Naive thymus-derived CD8-positive, alpha-beta T cell (primary cell): ENCODE data around the gene CACNA1G. TPM values are rescaled to one million over a fixed set of nuclear protein-coding genes. Genes with fewer than 3 reads are reported as not detected.

ENCODE experiments used
- ATAC-seq, 2 donors: fragments of 150-1000 bp; cut with Tn5 transposase in 1 of 2; sonication (Bioruptor Pico), chemical (Tn5 transposase) in 1 of 2; 1 replicate in 1 of 2; 2 replicates in 1 of 2; pipeline ENCODE4 v1.10.0; 2021; ENCODE audit warnings: mild to moderate bottlenecking in 2 of 2, moderate library complexity in 2 of 2
- POLR2A ChIA-PET: fragments of 350-600 bp; sonication (Branson Sonifier 250); formaldehyde crosslinking; loops from one replicate; lab custom pipeline; 2021; ENCODE audit warnings: antibody characterized with exemption; lab: Charles Lee
- DNase-seq, 10 donors: peaks; one replicate each; pipeline versions ENCODE4 v3.0.0 to v3.0.0-alpha.2; 2020 to 2022
- H3K27ac Mint-ChIP-seq, 10 donors: one replicate each; pipeline ENCODE4 v1.8.0; 2020 to 2022; ENCODE audit warnings: mild to moderate bottlenecking in 10 of 10, mixed read lengths in 10 of 10, moderate library complexity in 4 of 10, inconsistent platforms in 1 of 10
- H3K27me3 Mint-ChIP-seq, 5 donors: one replicate each; pipeline ENCODE4 v1.8.0; 2021 to 2022; ENCODE audit warnings: mixed read lengths in 5 of 5
- H3K36me3 Mint-ChIP-seq, 3 donors: one replicate each; pipeline ENCODE4 v1.8.0; 2020 to 2022; ENCODE audit warnings: mixed read lengths in 3 of 3, mild to moderate bottlenecking in 2 of 3, inconsistent platforms in 1 of 3
- H3K4me1 Mint-ChIP-seq, 4 donors: one replicate each; pipeline ENCODE4 v1.8.0; 2021 to 2022; ENCODE audit warnings: mixed read lengths in 4 of 4
- H3K4me3 Mint-ChIP-seq, 10 donors: one replicate each; pipeline ENCODE4 v1.8.0; 2020 to 2022; ENCODE audit warnings: mild to moderate bottlenecking in 10 of 10, mixed read lengths in 10 of 10, moderate library complexity in 6 of 10, inconsistent platforms in 1 of 10
- H3K9me3 Mint-ChIP-seq, 9 donors: one replicate each; pipeline ENCODE4 v1.8.0; 2020 to 2022; ENCODE audit warnings: mixed read lengths in 9 of 9, mild to moderate bottlenecking in 3 of 9, inconsistent platforms in 1 of 9, moderate library complexity in 1 of 9
- polyA plus RNA-seq, 3 donors: library from polyadenylated mRNA; unstranded; fragments of 300-500 nt; fragmentation: Illumina TruSeq; gene quantifications; one replicate each; pipeline ENCODE4 v1.2.3, GENCODE V29; 2021
- total RNA-seq, 8 experiments: library from RNA in 2 of 8; stranded (reverse) in 2 of 8; gene quantifications; one replicate each; pipeline ENCODE4 v1.2.3 and lab custom pipeline; 2021 to 2026

Gene CACNA1G
- total and polyA plus RNA-seq, 5 experiments from 2014 or later, result 0.05 TPM; not detected in 4

GRCh38 chr17:50542795-50543774, 17.4 kb upstream of the CACNA1G start:
- peaks cover 12 to 34% (median 28%) of the 10 kb centered on the region in 4 donors for H3K4me1 Mint-ChIP-seq
- peaks cover 0 to 12% (median 6%) of the 10 kb centered on the region in 5 donors for H3K27me3 Mint-ChIP-seq
- H3K36me3 Mint-ChIP-seq, result no peaks in the 10 kb centered on the region
- H3K27ac Mint-ChIP-seq, result peak overlapping the region in 4 of 10 donors; percentile 37 to 76 (median 64)
- peak overlapping the region; percentile 79 to 95 (median 86) for H3K4me3 Mint-ChIP-seq
- no peak for ATAC-seq
- no peak for DNase-seq
- POLR2A ChIA-PET, result interaction anchor here (1.4 kb wide), 1 partner anchor 64 kb away, joined by 5 read pairs; no protein-coding TSS in a partner anchor
- no peaks in the 10 kb centered on the region for H3K9me3 Mint-ChIP-seq

GRCh38 chr17:50544516-50544915, 16.0 kb upstream of the CACNA1G start:
- DNase-seq (no peak), ATAC-seq (no peak)
- no peaks in the 10 kb centered on the region for H3K9me3 Mint-ChIP-seq
- peaks cover 12 to 34% (median 30%) of the 10 kb centered on the region in 4 donors for H3K4me1 Mint-ChIP-seq
- H3K36me3 Mint-ChIP-seq, result no peaks in the 10 kb centered on the region
- peak overlapping the region in 3 of 10 donors; percentile 26 to 50 (median 34) for H3K27ac Mint-ChIP-seq
- POLR2A ChIA-PET, result no interaction called here
- peak overlapping the region in 6 of 10 donors; percentile 22 to 66 (median 40) for H3K4me3 Mint-ChIP-seq
- peaks cover 0 to 12% (median 6%) of the 10 kb centered on the region in 5 donors for H3K27me3 Mint-ChIP-seq

- peak overlapping the region in 2 of 10 donors; percentile 10 to 39 for H3K4me3 Mint-ChIP-seq
- H3K36me3 Mint-ChIP-seq, result peaks cover 0 to 3% (median 0%) of the 10 kb centered on the region in 3 donors
- H3K27ac Mint-ChIP-seq, result no peak overlapping the region
- no peak for DNase-seq
- peaks cover 0 to 12% (median 6%) of the 10 kb centered on the region in 5 donors for H3K27me3 Mint-ChIP-seq
- POLR2A ChIA-PET, result interaction anchor here (1.1 kb wide), 1 partner anchor 14 kb away, joined by 3 read pairs; no protein-coding TSS in a partner anchor
- peaks cover 13 to 34% (median 30%) of the 10 kb centered on the region in 4 donors for H3K4me1 Mint-ChIP-seq
- no peaks in the 10 kb centered on the region for H3K9me3 Mint-ChIP-seq
- ATAC-seq, result no peak
Observed at GRCh38 chr17:50545311-50545710, 15.2 kb upstream of the CACNA1G start.

- Mint-ChIP-seq H3K4me3 (peak overlapping the region in 9 of 10 donors; percentile 52 to 81 (median 76)), H3K36me3 (peaks cover 0 to 5% (median 0%) of the 10 kb centered on the region in 3 donors), H3K4me1 (peaks cover 14 to 27% (median 25%) of the 10 kb centered on the region in 4 donors), H3K27me3 (peaks cover 0 to 12% (median 6%) of the 10 kb centered on the region in 5 donors), H3K27ac (peak overlapping the region in 9 of 10 donors; percentile 13 to 81 (median 58)), H3K9me3 (no peaks in the 10 kb centered on the region)
- DNase-seq, result no peak
- no peak for ATAC-seq
- POLR2A ChIA-PET, result interaction anchor here (0.6 to 0.7 kb wide), 2 partner anchors 81 to 304 kb away, joined by 3 read pairs; no protein-coding TSS in a partner anchor
Observed at GRCh38 chr17:50546701-50547034, 13.8 kb upstream of the CACNA1G start.

- peak; percentile 83 to 89 for ATAC-seq
- Mint-ChIP-seq H3K27me3 (peaks cover 0 to 12% (median 6%) of the 10 kb centered on the region in 5 donors), H3K27ac (peak within 1 kb of the TSS; percentile 43 to 88 (median 70)), H3K4me1 (peaks cover 13 to 23% (median 23%) of the 10 kb centered on the region in 4 donors), H3K9me3 (no peaks in the 10 kb centered on the region), H3K4me3 (peak within 1 kb of the TSS; percentile 72 to 85 (median 78)), H3K36me3 (peaks cover 0 to 5% (median 0%) of the 10 kb centered on the region in 3 donors)
- peak; percentile 77 to 92 (median 82) for DNase-seq
- POLR2A ChIA-PET, result interaction anchor here (0.6 kb wide), 1 partner anchor 304 kb away, joined by 3 read pairs; no protein-coding TSS in a partner anchor
Observed at GRCh38 chr17:50547035-50547735, 13.3 kb upstream of the CACNA1G start, which contains the start of gene SPATA20. SPATA20 (plus strand) TSS chr17:50547174; CDS start chr17:50547209, 35 bp downstream.

GRCh38 chr17:50547736-50548083, 12.8 kb upstream of the CACNA1G start:
- ATAC-seq (no peak), DNase-seq (no peak)
- H3K9me3 Mint-ChIP-seq, result no peaks in the 10 kb centered on the region
- POLR2A ChIA-PET, result no interaction called here
- peak overlapping the region; percentile 72 to 85 (median 78) for H3K4me3 Mint-ChIP-seq
- H3K4me1 Mint-ChIP-seq, result peaks cover 10 to 18% (median 18%) of the 10 kb centered on the region in 4 donors
- peak overlapping the region in 8 of 10 donors; percentile 43 to 88 (median 62) for H3K27ac Mint-ChIP-seq
- peaks cover 0 to 5% (median 0%) of the 10 kb centered on the region in 3 donors for H3K36me3 Mint-ChIP-seq
- H3K27me3 Mint-ChIP-seq, result peaks cover 0 to 12% (median 6%) of the 10 kb centered on the region in 5 donors

GRCh38 chr17:50548831-50549230, 11.7 kb upstream of the CACNA1G start:
- Mint-ChIP-seq H3K27ac (peak overlapping the region in 2 of 10 donors; percentile 38 to 91), H3K4me1 (peaks cover 10 to 17% (median 16%) of the 10 kb centered on the region in 4 donors), H3K4me3 (peak overlapping the region in 2 of 10 donors; percentile 10 to 18), H3K36me3 (peaks cover 0 to 5% (median 2%) of the 10 kb centered on the region in 3 donors), H3K9me3 (no peaks in the 10 kb centered on the region), H3K27me3 (peaks cover 0 to 10% (median 6%) of the 10 kb centered on the region in 5 donors)
- POLR2A ChIA-PET, result interaction anchor here (1.1 kb wide), 1 partner anchor 14 kb away, joined by 3 read pairs; no protein-coding TSS in a partner anchor
- DNase-seq (no peak), ATAC-seq (no peak)

- Mint-ChIP-seq H3K4me1 (peaks cover 10 to 17% (median 15%) of the 10 kb centered on the region in 4 donors), H3K27me3 (peaks cover 0 to 5% (median 1%) of the 10 kb centered on the region in 5 donors), H3K36me3 (peaks cover 0 to 5% (median 2%) of the 10 kb centered on the region in 3 donors), H3K9me3 (no peaks in the 10 kb centered on the region), H3K27ac (peak overlapping the region in 3 of 10 donors; percentile 28 to 81 (median 66)), H3K4me3 (peak overlapping the region in 2 of 10 donors; percentile 28 to 45)
- POLR2A ChIA-PET, result interaction anchor here (1.1 kb wide), 1 partner anchor 13 kb away, joined by 3 read pairs; no protein-coding TSS in a partner anchor
- ATAC-seq, result no peak
- no peak for DNase-seq
Observed at GRCh38 chr17:50549256-50549941, 11.1 kb upstream of the CACNA1G start.

GRCh38 chr17:50549969-50550368, 10.5 kb upstream of the CACNA1G start:
- peaks cover 8 to 17% (median 12%) of the 10 kb centered on the region in 4 donors for H3K4me1 Mint-ChIP-seq
- H3K27ac Mint-ChIP-seq, result peak overlapping the region in 1 of 10 donors; percentile 81
- H3K9me3 Mint-ChIP-seq, result no peaks in the 10 kb centered on the region
- H3K36me3 Mint-ChIP-seq, result peaks cover 0 to 5% (median 2%) of the 10 kb centered on the region in 3 donors
- DNase-seq (no peak), ATAC-seq (no peak)
- no peak overlapping the region for H3K4me3 Mint-ChIP-seq
- POLR2A ChIA-PET, result interaction anchor here (1.1 kb wide), 1 partner anchor 13 kb away, joined by 3 read pairs; no protein-coding TSS in a partner anchor
- H3K27me3 Mint-ChIP-seq, result no peaks in the 10 kb centered on the region

- ATAC-seq (no peak), DNase-seq (no peak)
- Mint-ChIP-seq H3K27ac (no peak overlapping the region), H3K4me3 (peak overlapping the region in 1 of 10 donors; percentile 69), H3K4me1 (peaks cover 7 to 17% (median 11%) of the 10 kb centered on the region in 4 donors), H3K36me3 (peaks cover 0 to 9% (median 7%) of the 10 kb centered on the region in 3 donors), H3K9me3 (no peaks in the 10 kb centered on the region), H3K27me3 (no peaks in the 10 kb centered on the region)
- POLR2A ChIA-PET, result no interaction called here
Observed at GRCh38 chr17:50550661-50551432, 9.7 kb upstream of the CACNA1G start.

- ATAC-seq (no peak), DNase-seq (no peak)
- H3K9me3 Mint-ChIP-seq, result no peaks in the 10 kb centered on the region
- peaks cover 0 to 9% (median 7%) of the 10 kb centered on the region in 3 donors for H3K36me3 Mint-ChIP-seq
- no peak overlapping the region for H3K4me3 Mint-ChIP-seq
- POLR2A ChIA-PET, result interaction anchor here (1.1 kb wide), 1 partner anchor 10 kb away, joined by 3 read pairs; no protein-coding TSS in a partner anchor
- no peak overlapping the region for H3K27ac Mint-ChIP-seq
- H3K27me3 Mint-ChIP-seq, result peaks cover 0 to under 1% (median 0%) of the 10 kb centered on the region in 5 donors
- H3K4me1 Mint-ChIP-seq, result peaks cover 5 to 12% (median 10%) of the 10 kb centered on the region in 4 donors
Observed at GRCh38 chr17:50551433-50551815, 9.1 kb upstream of the CACNA1G start.
